K562 (cell line): ENCODE measurements around the gene CTF1. TPM values are rescaled to one million over a fixed set of nuclear protein-coding genes. Genes with fewer than 3 reads are reported as not detected.

ENCODE experiments used
- L3MBTL2 ChIP-seq: fragments of 450-650 bp; IDR thresholded peaks from 2 replicates; pipeline ENCODE4 v1.6.1; 2016; ENCODE audit warnings: mild to moderate bottlenecking, moderate library complexity
- polyA plus RNA-seq, 8 experiments: library from polyadenylated mRNA; depleted of rRNA in 4 of 8; stranded (reverse) in 5 of 8; unstranded in 3 of 8; fragments of >200 nt; fragmentation: Nextera tagmentation in 2 of 8; fragmentation: Illumina TruSeq in 1 of 8; extraction: Ambion mirVana in 2 of 8; extraction: Trizol in 1 of 8; gene quantifications; 2 replicates each; pipeline versions ENCODE4 v1.2.1 to v1.2.3, GENCODE V29; 2011 to 2014; ENCODE audit warnings: inconsistent platforms in 1 of 8, missing spikeins in 1 of 8
- total RNA-seq, 7 experiments: library from RNA; depleted of rRNA in 6 of 7; stranded (reverse); fragments of >200 nt in 6 of 7; fragmentation: Illumina TruSeq in 2 of 7; extraction: Trizol in 2 of 7; gene quantifications; 2 replicates each; pipeline versions ENCODE4 v1.2.1 to v1.2.3, GENCODE V29; 2011 to 2021; ENCODE audit warnings: low replicate concordance in 1 of 7
- TF ChIP-seq, protein P1 (sequence below): fragments of 450-650 bp; IDR thresholded peaks from 2 replicates; pipeline ENCODE4 v1.6.1; 2016; ENCODE audit warnings: mild to moderate bottlenecking, moderate library complexity

CTF1 gene
- total and polyA plus RNA-seq, 9 of the 15 experiments (the other 6 are each of a cell fraction or from before 2014, with no cell fraction given): 0.24 to 2.5 (median 0.44) TPM

DNA sequence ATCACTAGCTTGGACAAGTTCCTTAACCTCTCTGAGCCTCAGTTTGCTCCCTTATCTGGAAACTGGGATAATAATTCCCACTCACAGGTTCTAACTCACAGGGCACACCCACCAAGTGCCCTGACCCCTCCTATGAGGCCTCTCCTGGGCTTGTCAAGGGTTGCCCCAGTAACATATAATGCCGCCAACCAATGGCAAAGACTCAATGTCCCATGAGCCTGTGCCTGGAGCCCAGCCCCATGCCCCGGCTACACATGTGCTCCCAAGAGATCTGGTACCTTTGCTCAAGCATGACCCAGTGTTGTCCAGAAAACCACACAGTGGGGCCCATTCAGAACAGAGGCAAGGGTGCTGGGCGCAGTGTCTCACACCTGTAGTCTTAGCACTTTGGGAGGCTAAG, 18.4 kb downstream of the CTF1 start (continued):
- TF ChIP-seq, protein P1, sequence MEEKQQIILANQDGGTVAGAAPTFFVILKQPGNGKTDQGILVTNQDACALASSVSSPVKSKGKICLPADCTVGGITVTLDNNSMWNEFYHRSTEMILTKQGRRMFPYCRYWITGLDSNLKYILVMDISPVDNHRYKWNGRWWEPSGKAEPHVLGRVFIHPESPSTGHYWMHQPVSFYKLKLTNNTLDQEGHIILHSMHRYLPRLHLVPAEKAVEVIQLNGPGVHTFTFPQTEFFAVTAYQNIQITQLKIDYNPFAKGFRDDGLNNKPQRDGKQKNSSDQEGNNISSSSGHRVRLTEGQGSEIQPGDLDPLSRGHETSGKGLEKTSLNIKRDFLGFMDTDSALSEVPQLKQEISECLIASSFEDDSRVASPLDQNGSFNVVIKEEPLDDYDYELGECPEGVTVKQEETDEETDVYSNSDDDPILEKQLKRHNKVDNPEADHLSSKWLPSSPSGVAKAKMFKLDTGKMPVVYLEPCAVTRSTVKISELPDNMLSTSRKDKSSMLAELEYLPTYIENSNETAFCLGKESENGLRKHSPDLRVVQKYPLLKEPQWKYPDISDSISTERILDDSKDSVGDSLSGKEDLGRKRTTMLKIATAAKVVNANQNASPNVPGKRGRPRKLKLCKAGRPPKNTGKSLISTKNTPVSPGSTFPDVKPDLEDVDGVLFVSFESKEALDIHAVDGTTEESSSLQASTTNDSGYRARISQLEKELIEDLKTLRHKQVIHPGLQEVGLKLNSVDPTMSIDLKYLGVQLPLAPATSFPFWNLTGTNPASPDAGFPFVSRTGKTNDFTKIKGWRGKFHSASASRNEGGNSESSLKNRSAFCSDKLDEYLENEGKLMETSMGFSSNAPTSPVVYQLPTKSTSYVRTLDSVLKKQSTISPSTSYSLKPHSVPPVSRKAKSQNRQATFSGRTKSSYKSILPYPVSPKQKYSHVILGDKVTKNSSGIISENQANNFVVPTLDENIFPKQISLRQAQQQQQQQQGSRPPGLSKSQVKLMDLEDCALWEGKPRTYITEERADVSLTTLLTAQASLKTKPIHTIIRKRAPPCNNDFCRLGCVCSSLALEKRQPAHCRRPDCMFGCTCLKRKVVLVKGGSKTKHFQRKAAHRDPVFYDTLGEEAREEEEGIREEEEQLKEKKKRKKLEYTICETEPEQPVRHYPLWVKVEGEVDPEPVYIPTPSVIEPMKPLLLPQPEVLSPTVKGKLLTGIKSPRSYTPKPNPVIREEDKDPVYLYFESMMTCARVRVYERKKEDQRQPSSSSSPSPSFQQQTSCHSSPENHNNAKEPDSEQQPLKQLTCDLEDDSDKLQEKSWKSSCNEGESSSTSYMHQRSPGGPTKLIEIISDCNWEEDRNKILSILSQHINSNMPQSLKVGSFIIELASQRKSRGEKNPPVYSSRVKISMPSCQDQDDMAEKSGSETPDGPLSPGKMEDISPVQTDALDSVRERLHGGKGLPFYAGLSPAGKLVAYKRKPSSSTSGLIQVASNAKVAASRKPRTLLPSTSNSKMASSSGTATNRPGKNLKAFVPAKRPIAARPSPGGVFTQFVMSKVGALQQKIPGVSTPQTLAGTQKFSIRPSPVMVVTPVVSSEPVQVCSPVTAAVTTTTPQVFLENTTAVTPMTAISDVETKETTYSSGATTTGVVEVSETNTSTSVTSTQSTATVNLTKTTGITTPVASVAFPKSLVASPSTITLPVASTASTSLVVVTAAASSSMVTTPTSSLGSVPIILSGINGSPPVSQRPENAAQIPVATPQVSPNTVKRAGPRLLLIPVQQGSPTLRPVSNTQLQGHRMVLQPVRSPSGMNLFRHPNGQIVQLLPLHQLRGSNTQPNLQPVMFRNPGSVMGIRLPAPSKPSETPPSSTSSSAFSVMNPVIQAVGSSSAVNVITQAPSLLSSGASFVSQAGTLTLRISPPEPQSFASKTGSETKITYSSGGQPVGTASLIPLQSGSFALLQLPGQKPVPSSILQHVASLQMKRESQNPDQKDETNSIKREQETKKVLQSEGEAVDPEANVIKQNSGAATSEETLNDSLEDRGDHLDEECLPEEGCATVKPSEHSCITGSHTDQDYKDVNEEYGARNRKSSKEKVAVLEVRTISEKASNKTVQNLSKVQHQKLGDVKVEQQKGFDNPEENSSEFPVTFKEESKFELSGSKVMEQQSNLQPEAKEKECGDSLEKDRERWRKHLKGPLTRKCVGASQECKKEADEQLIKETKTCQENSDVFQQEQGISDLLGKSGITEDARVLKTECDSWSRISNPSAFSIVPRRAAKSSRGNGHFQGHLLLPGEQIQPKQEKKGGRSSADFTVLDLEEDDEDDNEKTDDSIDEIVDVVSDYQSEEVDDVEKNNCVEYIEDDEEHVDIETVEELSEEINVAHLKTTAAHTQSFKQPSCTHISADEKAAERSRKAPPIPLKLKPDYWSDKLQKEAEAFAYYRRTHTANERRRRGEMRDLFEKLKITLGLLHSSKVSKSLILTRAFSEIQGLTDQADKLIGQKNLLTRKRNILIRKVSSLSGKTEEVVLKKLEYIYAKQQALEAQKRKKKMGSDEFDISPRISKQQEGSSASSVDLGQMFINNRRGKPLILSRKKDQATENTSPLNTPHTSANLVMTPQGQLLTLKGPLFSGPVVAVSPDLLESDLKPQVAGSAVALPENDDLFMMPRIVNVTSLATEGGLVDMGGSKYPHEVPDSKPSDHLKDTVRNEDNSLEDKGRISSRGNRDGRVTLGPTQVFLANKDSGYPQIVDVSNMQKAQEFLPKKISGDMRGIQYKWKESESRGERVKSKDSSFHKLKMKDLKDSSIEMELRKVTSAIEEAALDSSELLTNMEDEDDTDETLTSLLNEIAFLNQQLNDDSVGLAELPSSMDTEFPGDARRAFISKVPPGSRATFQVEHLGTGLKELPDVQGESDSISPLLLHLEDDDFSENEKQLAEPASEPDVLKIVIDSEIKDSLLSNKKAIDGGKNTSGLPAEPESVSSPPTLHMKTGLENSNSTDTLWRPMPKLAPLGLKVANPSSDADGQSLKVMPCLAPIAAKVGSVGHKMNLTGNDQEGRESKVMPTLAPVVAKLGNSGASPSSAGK: no peak
- no peak for TF ChIP-seq L3MBTL2
